Vagina (tissue), 2 donors: Measurements from ENCODE around the gene VIPR1. TPM values are rescaled to one million over a fixed set of nuclear protein-coding genes. Genes with fewer than 3 reads are reported as not detected.
A peak's percentile ranks its signal among the peaks of the same experiment; 100 is the strongest.

Source experiments
- DNase-seq, 2 donors: peaks; one replicate each; pipeline ENCODE4 v3.0.0-alpha.2; 2017; ENCODE audit errors: extremely low spot score in 2 of 2
- H3K27ac ChIP-seq: fragments of 200-600 bp; sonication (generic); one replicate; pipeline ENCODE4 v1.5.1; 2019
- H3K27me3 ChIP-seq: fragments of 200-600 bp; sonication (generic); one replicate; pipeline ENCODE4 v1.5.1; 2019
- H3K36me3 ChIP-seq, 2 donors: fragments of 200-600 bp; sonication (generic); one replicate each; pipeline ENCODE4 v1.5.1; 2017 to 2019
- H3K4me1 ChIP-seq: fragments of 200-600 bp; sonication (generic); one replicate; pipeline ENCODE4 v1.5.1; 2019
- H3K4me3 ChIP-seq, 2 donors: fragments of 200-600 bp; sonication (generic); 1 replicate in 1 of 2; 2 replicates in 1 of 2; pipeline ENCODE4 v1.5.1; 2016 to 2019
- H3K9me3 ChIP-seq: fragments of 200-600 bp; sonication (generic); one replicate; pipeline ENCODE4 v1.5.1; 2019
- CTCF ChIP-seq, 3 experiments: fragments of 450-650 bp in 2 of 3; fragments of 200-600 bp in 1 of 3; sonication (generic) in 1 of 3; IDR thresholded peaks; one replicate each; pipeline ENCODE4 v1.5.1; 2017 to 2019; ENCODE audit warnings: antibody characterized with exemption in 3 of 3, mild to moderate bottlenecking in 2 of 3, moderate library complexity in 2 of 3
- POLR2A ChIP-seq, 2 donors: fragments of 450-650 bp; IDR thresholded peaks; one replicate each; pipeline ENCODE4 v1.6.1; 2017; ENCODE audit warnings: antibody characterized with exemption in 2 of 2, mild to moderate bottlenecking in 2 of 2, moderate library complexity in 2 of 2
- POLR2AphosphoS5 ChIP-seq, 2 donors: sonication (generic); formaldehyde crosslinking; IDR thresholded peaks; one replicate each; pipeline ENCODE4 v1.9.0; 2017; ENCODE audit warnings: antibody characterized with exemption in 2 of 2, mild to moderate bottlenecking in 2 of 2, low read depth in 1 of 2; ENCODE audit not compliant: insufficient read depth in 1 of 2
- intact Hi-C: fragments of 100-400 bp; cut with DNase I; formaldehyde crosslinking; loops from one replicate; pipeline ENCODE4 v1.15.1; 2023
- total RNA-seq: library from RNA; depleted of rRNA; stranded (reverse); fragments of >200 nt; gene quantifications from one replicate; pipeline ENCODE4 v1.2.3, GENCODE V29; 2016

VIPR1 gene
- total RNA-seq, 1 donor from 2014 or later = 9.3 TPM

- Histone ChIP-seq H3K9me3 (no peaks in the 10 kb centered on the region), H3K4me3 (no peak overlapping the region), H3K36me3 (no peaks in the 10 kb centered on the region), H3K4me1 (peaks cover 3% of the 10 kb centered on the region), H3K27me3 (no peaks in the 10 kb centered on the region), H3K27ac (no peak overlapping the region)
- no peak for TF ChIP-seq POLR2A (IDR thresholded peaks at IDR 0.05)
- TF ChIP-seq POLR2AphosphoS5 (IDR thresholded peaks at IDR 0.05; ENCODE audit: insufficient read depth in 1 of 2, low read depth in 1 of 2) = no peak
- TF ChIP-seq CTCF (IDR thresholded peaks at IDR 0.05) = no peak
- DNase-seq = peak in 1 of 2 donors; percentile 69
- intact Hi-C loops = no loop called here
Observed at GRCh38 chr3:42495393-42495792, 7.0 kb upstream of the VIPR1 start.

GRCh38 chr3:42497009-42497731, 5.3 kb upstream of the VIPR1 start:
- no peak for TF ChIP-seq CTCF (IDR thresholded peaks at IDR 0.05)
- no peak for TF ChIP-seq POLR2A (IDR thresholded peaks at IDR 0.05)
- no peak for TF ChIP-seq POLR2AphosphoS5 (IDR thresholded peaks at IDR 0.05; ENCODE audit: insufficient read depth in 1 of 2, low read depth in 1 of 2)
- Histone ChIP-seq H3K27me3 (no peaks in the 10 kb centered on the region), H3K36me3 (no peaks in the 10 kb centered on the region), H3K4me1 (peaks cover 12% of the 10 kb centered on the region), H3K9me3 (no peaks in the 10 kb centered on the region), H3K4me3 (no peak overlapping the region), H3K27ac (no peak overlapping the region)
- intact Hi-C loops = no loop called here
- DNase-seq = peak; percentile 62 to 70

- H3K4me1 ChIP-seq = peaks cover 18% of the 10 kb centered on the region
- no peak for TF ChIP-seq POLR2AphosphoS5 (IDR thresholded peaks at IDR 0.05; ENCODE audit: insufficient read depth in 1 of 2, low read depth in 1 of 2)
- no peak for TF ChIP-seq CTCF (IDR thresholded peaks at IDR 0.05)
- TF ChIP-seq POLR2A (IDR thresholded peaks at IDR 0.05) = no peak
- H3K27me3 ChIP-seq = no peaks in the 10 kb centered on the region
- no peak overlapping the region for H3K4me3 ChIP-seq
- H3K36me3 ChIP-seq = no peaks in the 10 kb centered on the region
- no peak overlapping the region for H3K27ac ChIP-seq
- intact Hi-C loops = no loop called here
- H3K9me3 ChIP-seq = no peaks in the 10 kb centered on the region
- peak in 1 of 2 donors; percentile 80 for DNase-seq
Observed at GRCh38 chr3:42498034-42498433, 4.4 kb upstream of the VIPR1 start.

- TF ChIP-seq CTCF (IDR thresholded peaks at IDR 0.05) (no peak), POLR2A (IDR thresholded peaks at IDR 0.05) (no peak), POLR2AphosphoS5 (IDR thresholded peaks at IDR 0.05; ENCODE audit: insufficient read depth in 1 of 2, low read depth in 1 of 2) (no peak)
- DNase-seq = peak; percentile 69 to 81
- Histone ChIP-seq H3K4me1 (peaks cover 21% of the 10 kb centered on the region), H3K36me3 (no peaks in the 10 kb centered on the region), H3K27me3 (no peaks in the 10 kb centered on the region), H3K9me3 (no peaks in the 10 kb centered on the region), H3K4me3 (no peak overlapping the region), H3K27ac (no peak overlapping the region)
- intact Hi-C loops = no loop called here
Observed at GRCh38 chr3:42498791-42499477, 3.5 kb upstream of the VIPR1 start.

GRCh38 chr3:42499478-42499871, 3.0 kb upstream of the VIPR1 start:
- H3K27me3 ChIP-seq = no peaks in the 10 kb centered on the region
- DNase-seq = peak; percentile 52 to 85
- no peak overlapping the region for H3K4me3 ChIP-seq
- intact Hi-C loops = no loop called here
- H3K9me3 ChIP-seq = no peaks in the 10 kb centered on the region
- H3K4me1 ChIP-seq = peaks cover 21% of the 10 kb centered on the region
- no peak overlapping the region for H3K27ac ChIP-seq
- no peak for TF ChIP-seq POLR2AphosphoS5 (IDR thresholded peaks at IDR 0.05; ENCODE audit: insufficient read depth in 1 of 2, low read depth in 1 of 2)
- TF ChIP-seq POLR2A (IDR thresholded peaks at IDR 0.05) = no peak
- no peak for TF ChIP-seq CTCF (IDR thresholded peaks at IDR 0.05)
- H3K36me3 ChIP-seq = no peaks in the 10 kb centered on the region
